GM19043 (cell line): ENCODE results near the gene TMBIM4.

ENCODE experiments used
- ATAC-seq: cut with Tn5 transposase; IDR thresholded peaks from one replicate; pipeline ENCODE4 v1.9.1; 2021; ENCODE audit warnings: low read depth; ENCODE audit not compliant: unreplicated experiment

Gene TMBIM4

GRCh38 chr12:66103016-66103913 lies 66.5 kb downstream of the TMBIM4 start:
- ATAC-seq = no peak

GRCh38 chr12:66092559-66093269 lies 77.1 kb downstream of the TMBIM4 start:
- no peak for ATAC-seq

GRCh38 chr12:66090157-66090556 lies 79.6 kb downstream of the TMBIM4 start:
- no peak for ATAC-seq

- peak; percentile 72 for ATAC-seq
These were observed 82.3 kb downstream of the TMBIM4 start for GRCh38 chr12:66087365-66087943.

- no peak for ATAC-seq
These were observed 83.8 kb downstream of the TMBIM4 start for GRCh38 chr12:66085998-66086397.
